ENCODE data around the gene PIAS2. TPM values are rescaled to one million over a fixed set of nuclear protein-coding genes. Genes with fewer than 3 reads are reported as not detected.
A peak's percentile ranks its signal among the peaks of the same experiment; 100 is the strongest.
"Not testable (repeated sequence)": the region's sequence is repeated elsewhere in the genome, so short reads cannot be mapped to it uniquely, and the experiment has no call there.

The PIAS2 gene
- polyA plus RNA-seq, 3 donors from 2014 or later, result 16.8 to 25.4 (median 18.8) TPM

GRCh38 chr18:46842583-46842982, 74.7 kb downstream of the PIAS2 start:
- no peaks in the 10 kb centered on the region for H3K9me3 Mint-ChIP-seq
- H3K4me1 Mint-ChIP-seq, result peaks cover 0 to 2% of the 10 kb centered on the region in 2 donors
- H3K27me3 Mint-ChIP-seq (ENCODE audit: low read depth in 3 of 3), result no peaks in the 10 kb centered on the region
- no peak overlapping the region for H3K4me3 Mint-ChIP-seq
- DNase-seq, result no peak
- H3K36me3 Mint-ChIP-seq, result peaks cover 15 to 28% (median 24%) of the 10 kb centered on the region in 3 donors
- peak overlapping the region in 1 of 6 donors; percentile 1 for H3K27ac Mint-ChIP-seq

- Mint-ChIP-seq H3K27me3 (ENCODE audit: low read depth in 3 of 3) (no peaks in the 10 kb centered on the region), H3K9me3 (no peaks in the 10 kb centered on the region), H3K36me3 (peaks cover 27 to 42% (median 35%) of the 10 kb centered on the region in 3 donors), H3K27ac (no peak overlapping the region), H3K4me3 (no peak overlapping the region), H3K4me1 (no peaks in the 10 kb centered on the region)
- no peak for DNase-seq
Observed at GRCh38 chr18:46833899-46834298, 83.4 kb downstream of the PIAS2 start.

GRCh38 chr18:46832849-46833248, 84.5 kb downstream of the PIAS2 start:
- H3K9me3 Mint-ChIP-seq, result no peaks in the 10 kb centered on the region
- H3K27me3 Mint-ChIP-seq (ENCODE audit: low read depth in 3 of 3), result no peaks in the 10 kb centered on the region
- no peak for DNase-seq
- peaks cover 27 to 45% (median 38%) of the 10 kb centered on the region in 3 donors for H3K36me3 Mint-ChIP-seq
- H3K4me1 Mint-ChIP-seq, result no peaks in the 10 kb centered on the region
- no peak overlapping the region for H3K4me3 Mint-ChIP-seq
- H3K27ac Mint-ChIP-seq, result no peak overlapping the region

GRCh38 chr18:46832422-46832821, 84.9 kb downstream of the PIAS2 start:
- H3K27me3 Mint-ChIP-seq (ENCODE audit: low read depth in 3 of 3); H3K27ac Mint-ChIP-seq; H3K4me3 Mint-ChIP-seq; H3K9me3 Mint-ChIP-seq; H3K4me1 Mint-ChIP-seq; DNase-seq: not testable (repeated sequence)
- H3K36me3 Mint-ChIP-seq, result peaks cover 27 to 49% (median 41%) of the 10 kb centered on the region in 3 donors

GRCh38 chr18:46831434-46831833, 85.9 kb downstream of the PIAS2 start:
- Mint-ChIP-seq H3K27ac (no peak overlapping the region), H3K27me3 (ENCODE audit: low read depth in 3 of 3) (no peaks in the 10 kb centered on the region), H3K9me3 (no peaks in the 10 kb centered on the region), H3K4me1 (no peaks in the 10 kb centered on the region), H3K36me3 (peaks cover 27 to 57% (median 41%) of the 10 kb centered on the region in 3 donors), H3K4me3 (no peak overlapping the region)
- DNase-seq, result no peak

GRCh38 chr18:46830633-46831032, 86.7 kb downstream of the PIAS2 start:
- Mint-ChIP-seq H3K4me3 (no peak overlapping the region), H3K27me3 (ENCODE audit: low read depth in 3 of 3) (no peaks in the 10 kb centered on the region), H3K36me3 (peaks cover 23 to 58% (median 46%) of the 10 kb centered on the region in 3 donors)

GRCh38 chr18:46829947-46830346, 87.4 kb downstream of the PIAS2 start:
- no peaks in the 10 kb centered on the region for H3K9me3 Mint-ChIP-seq
- DNase-seq, result no peak
- H3K4me1 Mint-ChIP-seq, result no peaks in the 10 kb centered on the region
- H3K27ac Mint-ChIP-seq, result no peak overlapping the region
- peaks cover 28 to 62% (median 48%) of the 10 kb centered on the region in 3 donors for H3K36me3 Mint-ChIP-seq
- H3K4me3 Mint-ChIP-seq, result no peak overlapping the region
- no peaks in the 10 kb centered on the region for H3K27me3 Mint-ChIP-seq (ENCODE audit: low read depth in 3 of 3)

More at GRCh38 chr18:46830633-46831032, 86.7 kb downstream of the PIAS2 start:
- DNase-seq, result no peak
- H3K27ac Mint-ChIP-seq, result no peak overlapping the region
- no peaks in the 10 kb centered on the region for H3K9me3 Mint-ChIP-seq
- H3K4me1 Mint-ChIP-seq, result no peaks in the 10 kb centered on the region

- Mint-ChIP-seq H3K36me3 (peaks cover 28 to 62% (median 45%) of the 10 kb centered on the region in 3 donors), H3K9me3 (no peaks in the 10 kb centered on the region), H3K4me3 (no peak overlapping the region), H3K27me3 (ENCODE audit: low read depth in 3 of 3) (no peaks in the 10 kb centered on the region), H3K27ac (no peak overlapping the region), H3K4me1 (no peaks in the 10 kb centered on the region)
- no peak for DNase-seq
Observed at GRCh38 chr18:46829531-46829930, 87.8 kb downstream of the PIAS2 start.

- DNase-seq, result no peak
- no peak overlapping the region for H3K4me3 Mint-ChIP-seq
- peaks cover 10 to 40% (median 31%) of the 10 kb centered on the region in 3 donors for H3K36me3 Mint-ChIP-seq
- H3K9me3 Mint-ChIP-seq, result no peaks in the 10 kb centered on the region
- no peaks in the 10 kb centered on the region for H3K4me1 Mint-ChIP-seq
- H3K27me3 Mint-ChIP-seq (ENCODE audit: low read depth in 3 of 3), result no peaks in the 10 kb centered on the region
- H3K27ac Mint-ChIP-seq, result no peak overlapping the region
Observed at GRCh38 chr18:46821856-46822711, 95.2 kb downstream of the PIAS2 start.

- no peak for DNase-seq
- H3K4me3 Mint-ChIP-seq, result no peak overlapping the region
- peaks cover 10 to 29% (median 27%) of the 10 kb centered on the region in 3 donors for H3K36me3 Mint-ChIP-seq
- H3K9me3 Mint-ChIP-seq, result no peaks in the 10 kb centered on the region
- no peak overlapping the region for H3K27ac Mint-ChIP-seq
- no peaks in the 10 kb centered on the region for H3K4me1 Mint-ChIP-seq
- no peaks in the 10 kb centered on the region for H3K27me3 Mint-ChIP-seq (ENCODE audit: low read depth in 3 of 3)
Observed at GRCh38 chr18:46820863-46821262, 96.4 kb downstream of the PIAS2 start.

- Mint-ChIP-seq H3K9me3 (no peaks in the 10 kb centered on the region), H3K4me1 (no peaks in the 10 kb centered on the region), H3K27ac (no peak overlapping the region), H3K36me3 (peaks cover 5 to 14% (median 8%) of the 10 kb centered on the region in 3 donors), H3K27me3 (ENCODE audit: low read depth in 3 of 3) (no peaks in the 10 kb centered on the region), H3K4me3 (no peak overlapping the region)
- DNase-seq, result no peak
Observed at GRCh38 chr18:46815661-46816060, 101.6 kb downstream of the PIAS2 start.

- no peak for DNase-seq
- Mint-ChIP-seq H3K4me3 (no peak overlapping the region), H3K27ac (no peak overlapping the region), H3K4me1 (no peaks in the 10 kb centered on the region), H3K36me3 (peaks cover 1 to 12% (median 6%) of the 10 kb centered on the region in 3 donors), H3K9me3 (no peaks in the 10 kb centered on the region), H3K27me3 (ENCODE audit: low read depth in 3 of 3) (no peaks in the 10 kb centered on the region)
Observed at GRCh38 chr18:46814399-46814798, 102.9 kb downstream of the PIAS2 start.

- Mint-ChIP-seq H3K36me3 (peaks cover 0 to 10% (median 6%) of the 10 kb centered on the region in 3 donors), H3K27ac (no peak overlapping the region), H3K4me1 (no peaks in the 10 kb centered on the region), H3K27me3 (ENCODE audit: low read depth in 3 of 3) (no peaks in the 10 kb centered on the region), H3K9me3 (no peaks in the 10 kb centered on the region), H3K4me3 (no peak overlapping the region)
- DNase-seq, result no peak
Observed at GRCh38 chr18:46812311-46812710, 105.0 kb downstream of the PIAS2 start.

- no peaks in the 10 kb centered on the region for H3K9me3 Mint-ChIP-seq
- H3K4me3 Mint-ChIP-seq, result no peak overlapping the region
- no peak overlapping the region for H3K27ac Mint-ChIP-seq
- DNase-seq, result no peak
- H3K4me1 Mint-ChIP-seq, result no peaks in the 10 kb centered on the region
- H3K36me3 Mint-ChIP-seq, result peaks cover 0 to 10% (median 6%) of the 10 kb centered on the region in 3 donors
- H3K27me3 Mint-ChIP-seq (ENCODE audit: low read depth in 3 of 3), result peaks cover 0 to 2% (median 0%) of the 10 kb centered on the region in 3 donors
Observed at GRCh38 chr18:46810481-46811000, 106.8 kb downstream of the PIAS2 start.

Measured in immature natural killer cell (primary cell).